HepG2 (cell line): ENCODE measurements around the gene PDE4C. TPM values are rescaled to one million over a fixed set of nuclear protein-coding genes. Genes with fewer than 3 reads are reported as not detected.

Experiments
- ELF1 ChIP-seq: sonication (generic); formaldehyde crosslinking; IDR thresholded peaks from 2 replicates; pipeline ENCODE4 v1.4.0; 2020; ENCODE audit warnings: missing genetic modification reagents
- FOXK1 ChIP-seq: sonication (generic); formaldehyde crosslinking; IDR thresholded peaks from 2 replicates; pipeline ENCODE4 v1.4.0; 2020; ENCODE audit warnings: low read depth, missing genetic modification reagents, borderline replicate concordance
- HNF4A ChIP-seq: sonication (generic); formaldehyde crosslinking; IDR thresholded peaks from 2 replicates; pipeline ENCODE4 v1.4.0; 2020; ENCODE audit warnings: missing genetic modification reagents
- KLF6 ChIP-seq: IDR thresholded peaks from 2 replicates; pipeline ENCODE4 v1.8.0; 2016; ENCODE audit warnings: missing biosample characterization, missing genetic modification reagents
- LCORL ChIP-seq, 2 experiments: fragments of 450-650 bp in 1 of 2; sonication (generic) in 1 of 2; formaldehyde crosslinking in 1 of 2; IDR thresholded peaks; 2 replicates each; pipeline versions ENCODE4 v1.5.0 to v1.6.1; 2017 to 2020; ENCODE audit warnings: antibody characterized with exemption in 1 of 2, missing genetic modification reagents in 1 of 2
- ONECUT2 ChIP-seq: sonication (generic); formaldehyde crosslinking; IDR thresholded peaks from 2 replicates; pipeline ENCODE4 v1.4.0; 2020; ENCODE audit warnings: missing genetic modification reagents
- PREB ChIP-seq: sonication (generic); formaldehyde crosslinking; IDR thresholded peaks from 2 replicates; pipeline ENCODE4 v1.4.0; 2020; ENCODE audit warnings: missing genetic modification reagents
- RXRB ChIP-seq: IDR thresholded peaks from 2 replicates; pipeline ENCODE4 v1.6.1; 2016; ENCODE audit warnings: borderline replicate concordance, missing genetic modification reagents, missing compliant biosample characterization
- SNAPC2 ChIP-seq: sonication (generic); formaldehyde crosslinking; IDR thresholded peaks from 2 replicates; pipeline ENCODE4 v1.8.1; 2022; ENCODE audit warnings: mild to moderate bottlenecking, missing genetic modification reagents
- TFE3 ChIP-seq: IDR thresholded peaks from 2 replicates; pipeline ENCODE4 v1.6.1; 2016
- THAP7 ChIP-seq: sonication (generic); formaldehyde crosslinking; IDR thresholded peaks from 2 replicates; pipeline ENCODE4 v1.8.1; 2023; ENCODE audit warnings: mild to moderate bottlenecking, missing genetic modification reagents
- ZHX1 ChIP-seq: sonication (generic); formaldehyde crosslinking; IDR thresholded peaks from 2 replicates; pipeline ENCODE4 v1.8.1; 2022; ENCODE audit warnings: low read depth, mild to moderate bottlenecking, missing genetic modification reagents
- ZNF263 ChIP-seq: sonication (generic); formaldehyde crosslinking; IDR thresholded peaks from 2 replicates; pipeline ENCODE4 v1.4.0; 2020; ENCODE audit warnings: missing genetic modification reagents
- ZNF552 ChIP-seq: sonication (generic); formaldehyde crosslinking; IDR thresholded peaks from 2 replicates; pipeline ENCODE4 v1.9.0; 2022; ENCODE audit warnings: missing genetic modification reagents, mild to moderate bottlenecking, borderline replicate concordance
- ZNF687 ChIP-seq: sonication (generic); formaldehyde crosslinking; IDR thresholded peaks from 2 replicates; pipeline ENCODE4 v1.5.1; 2020; ENCODE audit warnings: mild to moderate bottlenecking, missing genetic modification reagents, moderate library complexity
- ZUFSP ChIP-seq: sonication (generic); formaldehyde crosslinking; IDR thresholded peaks from 2 replicates; pipeline ENCODE4 v1.9.0; 2021; ENCODE audit warnings: missing genetic modification reagents, mild to moderate bottlenecking, borderline replicate concordance
- polyA plus RNA-seq, 8 experiments: library from polyadenylated mRNA; depleted of rRNA in 3 of 8; stranded (reverse) in 7 of 8; unstranded in 1 of 8; fragments of >200 nt; fragmentation: Illumina TruSeq in 4 of 8; extraction: Trizol in 4 of 8; gene quantifications; 2 replicates each; pipeline versions ENCODE4 v1.2.1 to v1.2.3, GENCODE V29; 2011 to 2016; ENCODE audit warnings: low read depth in 4 of 8, missing spikeins in 1 of 8, mixed read lengths in 1 of 8; ENCODE audit not compliant: insufficient read depth in 1 of 8
- total RNA-seq, 5 experiments: library from RNA; depleted of rRNA; stranded (reverse); fragments of >200 nt; fragmentation: Illumina TruSeq; extraction: Trizol; gene quantifications; 2 replicates each; pipeline ENCODE4 v1.2.3, GENCODE V29; 2016; ENCODE audit warnings: low read depth in 1 of 5

Gene PDE4C
- total and polyA plus RNA-seq, 2 of the 13 experiments (the other 11 are each of a cell fraction or from before 2014, with no cell fraction given), result 1.4 to 14.0 TPM

- TF ChIP-seq THAP7 (CRISPR knock-in tag) (no peak), TFE3 (CRISPR knock-in tag) (no peak), LCORL (IDR thresholded peaks at IDR 0.05) (no peak), LCORL (CRISPR knock-in tag; IDR thresholded peaks at IDR 0.05) (0 out of 2 replicates have a peak, but pooled peaks have one; percentile 46), KLF6 (CRISPR knock-in tag) (no peak), ZNF552 (CRISPR knock-in tag) (no peak), ZNF263 (CRISPR knock-in tag) (peak; percentile 47; the same call in 1 of the 2 replicates), ZUFSP (no peak), HNF4A (peak; percentile 25; the same call in 1 of the 2 replicates), ZNF687 (CRISPR knock-in tag) (peak; percentile 54), SNAPC2 (CRISPR knock-in tag) (no peak), FOXK1 (CRISPR knock-in tag) (no peak), RXRB (CRISPR knock-in tag) (peak; percentile 77; the same call in 1 of the 2 replicates), ZHX1 (CRISPR knock-in tag) (no peak), ELF1 (no peak), PREB (CRISPR knock-in tag) (no peak), ONECUT2 (no peak)
Observed at GRCh38 chr19:18264137-18264854, 38.1 kb upstream of the PDE4C start (continued).
